CD4-positive, alpha-beta T cell treated with Interleukin-15 for 1 hour (primary cell): ENCODE data around the gene CDC42.

ENCODE experiments used
- DNase-seq: peaks from one replicate; pipeline ENCODE4 v3.0.0-alpha.2; 2020

The CDC42 gene

GRCh38 chr1:22132517-22133235, 80.2 kb downstream of the CDC42 start:
- DNase-seq: no peak

DNA sequence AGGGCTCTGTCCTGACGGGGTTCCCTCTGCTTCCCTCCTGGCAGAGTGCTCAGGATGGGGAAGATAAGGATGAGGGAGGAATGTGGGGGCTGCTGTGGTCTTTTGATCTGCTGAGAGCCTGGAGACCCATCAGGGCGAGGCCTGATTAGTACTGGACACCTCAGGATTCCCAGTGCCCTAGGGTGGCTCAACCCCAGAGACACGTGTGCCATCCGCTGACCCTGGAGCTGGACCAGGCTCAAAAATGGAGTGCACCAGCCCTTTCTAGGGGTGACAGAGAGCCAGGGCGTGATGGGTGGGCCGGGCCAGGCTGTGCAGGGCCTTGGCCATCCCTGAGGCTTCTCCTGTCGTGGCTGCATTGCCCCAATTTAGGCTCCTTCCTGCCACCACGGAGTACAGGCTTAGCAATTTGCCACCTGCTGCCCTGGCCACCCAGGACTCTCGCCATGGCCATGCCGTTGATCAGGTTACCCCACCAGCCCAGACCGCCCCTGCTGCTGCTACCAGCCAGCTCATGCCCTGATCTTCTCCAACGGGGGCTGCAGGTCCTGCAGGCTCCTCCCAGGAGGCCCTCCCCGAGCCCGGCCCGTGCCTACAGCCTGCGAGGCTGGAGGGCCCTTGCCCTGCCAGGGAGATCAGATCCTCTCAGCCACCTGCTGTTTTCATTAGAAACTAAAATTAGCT, 80.9 kb downstream of the CDC42 start:
- DNase-seq: no peak

DNA sequence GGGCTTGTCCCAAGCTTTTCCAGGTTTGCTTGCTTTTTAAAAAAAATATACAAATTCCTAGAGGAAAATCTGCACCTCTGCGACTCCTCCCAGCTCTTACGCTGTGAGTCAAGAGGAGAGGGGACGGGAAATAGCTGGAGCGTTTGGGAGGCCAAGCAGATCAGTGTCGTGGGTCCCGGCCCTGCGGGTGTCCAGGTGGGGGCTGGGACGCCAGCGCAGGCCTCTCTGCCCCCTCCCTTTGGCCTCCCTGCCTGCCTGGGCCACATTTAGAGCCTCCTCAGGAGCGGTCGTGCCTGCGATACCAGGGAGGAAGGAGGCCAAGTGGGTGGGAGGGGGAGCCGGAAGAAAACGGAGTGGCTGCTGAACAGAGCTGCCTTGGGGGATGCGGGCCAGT, 81.4 kb downstream of the CDC42 start:
- no peak for DNase-seq

GRCh38 chr1:22137004-22137720, 84.7 kb downstream of the CDC42 start:
- no peak for DNase-seq

DNA sequence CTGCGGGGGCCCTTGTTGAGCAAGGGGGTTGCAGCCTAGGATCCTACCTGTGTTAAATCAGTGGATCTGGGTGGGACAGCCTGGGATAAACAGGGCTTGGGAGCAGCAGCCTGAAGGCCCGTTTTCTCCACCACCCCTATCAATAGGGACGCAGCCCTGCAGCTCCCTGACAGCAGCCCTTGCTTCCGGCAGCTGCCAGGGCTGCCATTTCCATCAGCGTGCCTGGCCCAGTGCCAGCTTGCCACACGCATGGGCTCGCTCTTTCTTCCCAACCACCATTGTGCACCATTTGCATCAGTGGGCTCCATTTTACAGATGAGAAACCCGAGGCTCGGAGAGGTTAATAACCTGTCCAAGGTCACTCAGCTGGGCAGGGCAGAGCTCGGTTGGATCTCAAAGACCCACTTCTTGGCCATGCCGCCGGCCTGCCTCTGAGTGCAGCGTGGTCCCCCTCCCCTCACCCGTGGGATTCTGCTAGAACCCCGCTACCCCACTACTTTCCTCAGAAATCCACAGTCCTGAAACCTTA, 86.6 kb downstream of the CDC42 start:
- DNase-seq: no peak

DNA sequence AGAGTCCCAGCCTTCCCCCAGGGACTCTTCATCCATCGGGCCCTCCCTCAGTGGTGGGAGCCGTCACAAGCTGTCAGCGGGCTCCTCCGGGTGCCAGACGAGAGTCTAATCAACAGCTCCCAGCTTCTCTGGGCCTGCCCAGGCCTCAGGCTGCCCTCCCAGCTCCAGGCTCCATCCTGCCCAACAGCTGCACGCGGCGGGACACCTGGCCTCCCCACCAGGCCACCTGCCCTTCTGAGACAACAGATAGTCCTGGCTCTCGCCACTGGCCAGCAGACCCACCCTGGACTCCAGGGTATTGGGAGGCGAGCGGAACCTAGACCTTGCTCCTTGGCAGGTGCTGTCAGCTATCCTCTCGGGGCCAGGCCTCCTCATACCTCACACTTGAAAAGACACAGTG, 87.3 kb downstream of the CDC42 start:
- DNase-seq: no peak
